HepG2 (cell line): ENCODE measurements around the gene CNNM2. TPM values are rescaled to one million over a fixed set of nuclear protein-coding genes. Genes with fewer than 3 reads are reported as not detected.

Source experiments
- ATF7-NPFF ChIP-seq: sonication (generic); formaldehyde crosslinking; IDR thresholded peaks from 2 replicates; pipeline ENCODE4 v1.8.1; 2023; ENCODE audit warnings: mild to moderate bottlenecking, low read depth, missing genetic modification reagents, moderate library complexity
- CEBPG ChIP-seq: IDR thresholded peaks from 2 replicates; pipeline ENCODE4 v1.6.1; 2016
- DPF2 ChIP-seq: sonication (generic); formaldehyde crosslinking; IDR thresholded peaks from 2 replicates; pipeline ENCODE4 v1.4.0; 2020; ENCODE audit warnings: mild to moderate bottlenecking, low read depth, missing genetic modification reagents, borderline replicate concordance
- EHMT2 ChIP-seq: fragments of 200-600 bp; sonication (generic); IDR thresholded peaks from 2 replicates; pipeline ENCODE4 v1.7.0; 2017; ENCODE audit warnings: antibody characterized with exemption, low read depth, low read length, borderline replicate concordance
- GATAD2A ChIP-seq: IDR thresholded peaks from 2 replicates; pipeline ENCODE4 v1.6.1; 2016
- GPN1 ChIP-seq: sonication (generic); formaldehyde crosslinking; IDR thresholded peaks from 2 replicates; pipeline ENCODE4 v1.5.1; 2020; ENCODE audit warnings: missing genetic modification reagents, borderline replicate concordance
- HHEX ChIP-seq: IDR thresholded peaks from 2 replicates; pipeline ENCODE4 v1.6.1; 2016; ENCODE audit warnings: control low read depth
- KAT8 ChIP-seq: IDR thresholded peaks from 2 replicates; pipeline ENCODE4 v1.6.1; 2016; ENCODE audit warnings: missing genetic modification reagents, missing compliant biosample characterization
- KDM2A ChIP-seq: sonication (generic); formaldehyde crosslinking; IDR thresholded peaks from 2 replicates; pipeline ENCODE4 v1.4.0; 2020; ENCODE audit warnings: low read depth, missing genetic modification reagents, borderline replicate concordance
- KLF13 ChIP-seq: sonication (generic); formaldehyde crosslinking; IDR thresholded peaks from 2 replicates; pipeline ENCODE4 v1.4.0; 2020; ENCODE audit warnings: mild to moderate bottlenecking, missing genetic modification reagents
- KLF9 ChIP-seq: IDR thresholded peaks from 2 replicates; pipeline ENCODE4 v1.6.1; 2016; ENCODE audit warnings: low read depth
- NCOA2 ChIP-seq: sonication (generic); formaldehyde crosslinking; IDR thresholded peaks from 2 replicates; pipeline ENCODE4 v1.8.0; 2022; ENCODE audit warnings: inconsistent platforms
- NRL ChIP-seq: sonication (generic); formaldehyde crosslinking; IDR thresholded peaks from 2 replicates; pipeline ENCODE4 v1.5.0; 2020; ENCODE audit warnings: missing genetic modification reagents, mild to moderate bottlenecking, moderate library complexity, borderline replicate concordance
- ONECUT2 ChIP-seq: sonication (generic); formaldehyde crosslinking; IDR thresholded peaks from 2 replicates; pipeline ENCODE4 v1.4.0; 2020; ENCODE audit warnings: missing genetic modification reagents
- PHF21A ChIP-seq: sonication (generic); formaldehyde crosslinking; IDR thresholded peaks from 2 replicates; pipeline ENCODE4 v1.5.0; 2020; ENCODE audit warnings: mild to moderate bottlenecking, missing genetic modification reagents
- SP4 ChIP-seq: sonication (generic); formaldehyde crosslinking; IDR thresholded peaks from 2 replicates; pipeline ENCODE4 v1.8.1; 2023; ENCODE audit warnings: mild to moderate bottlenecking, missing genetic modification reagents
- TBX2 ChIP-seq: sonication (generic); formaldehyde crosslinking; IDR thresholded peaks from 2 replicates; pipeline ENCODE4 v1.5.0; 2020; ENCODE audit warnings: missing genetic modification reagents, mild to moderate bottlenecking, borderline replicate concordance
- ZMAT3 ChIP-seq: sonication (generic); formaldehyde crosslinking; conservative IDR thresholded peaks from 2 replicates; pipeline ENCODE4 v1.7.0; 2021; ENCODE audit warnings: missing genetic modification reagents
- ZNF18 ChIP-seq: sonication (generic); formaldehyde crosslinking; IDR thresholded peaks from 2 replicates; pipeline ENCODE4 v1.8.0; 2022; ENCODE audit warnings: mild to moderate bottlenecking, missing genetic modification reagents; ENCODE audit not compliant: insufficient replicate concordance
- polyA plus RNA-seq, 8 experiments: library from polyadenylated mRNA; depleted of rRNA in 3 of 8; stranded (reverse) in 7 of 8; unstranded in 1 of 8; fragments of >200 nt; fragmentation: Illumina TruSeq in 4 of 8; extraction: Trizol in 4 of 8; gene quantifications; 2 replicates each; pipeline versions ENCODE4 v1.2.1 to v1.2.3, GENCODE V29; 2011 to 2016; ENCODE audit warnings: low read depth in 4 of 8, missing spikeins in 1 of 8, mixed read lengths in 1 of 8; ENCODE audit not compliant: insufficient read depth in 1 of 8
- total RNA-seq, 5 experiments: library from RNA; depleted of rRNA; stranded (reverse); fragments of >200 nt; fragmentation: Illumina TruSeq; extraction: Trizol; gene quantifications; 2 replicates each; pipeline ENCODE4 v1.2.3, GENCODE V29; 2016; ENCODE audit warnings: low read depth in 1 of 5
- TF ChIP-seq, protein P1 (sequence below): IDR thresholded peaks from 2 replicates; pipeline ENCODE4 v1.6.1; 2016
- TF ChIP-seq, protein P2 (sequence below), 2 experiments: sonication (generic) in 1 of 2; formaldehyde crosslinking in 1 of 2; IDR thresholded peaks; 2 replicates each; pipeline versions ENCODE4 v1.4.0 to v1.6.1; 2016 to 2020; ENCODE audit warnings: borderline replicate concordance in 1 of 2, low read depth in 1 of 2, mild to moderate bottlenecking in 1 of 2, missing genetic modification reagents in 1 of 2
- TF ChIP-seq, protein P3 (sequence below): sonication (generic); formaldehyde crosslinking; IDR thresholded peaks from 2 replicates; pipeline ENCODE4 v1.4.0; 2020; ENCODE audit warnings: mild to moderate bottlenecking, low read depth, missing genetic modification reagents
- TF ChIP-seq, protein P4 (sequence below): sonication (generic); formaldehyde crosslinking; conservative IDR thresholded peaks from 2 replicates; pipeline ENCODE4 v1.4.0; 2020; ENCODE audit warnings: missing genetic modification reagents
- TF ChIP-seq, protein P5 (sequence below): IDR thresholded peaks from 2 replicates; pipeline ENCODE4 v1.6.1; 2016; ENCODE audit warnings: mild to moderate bottlenecking, missing biosample characterization, missing genetic modification reagents

The CNNM2 gene
- total and polyA plus RNA-seq, 2 of the 13 experiments (the other 11 are each of a cell fraction or from before 2014, with no cell fraction given) = 7.1 to 9.0 TPM

DNA sequence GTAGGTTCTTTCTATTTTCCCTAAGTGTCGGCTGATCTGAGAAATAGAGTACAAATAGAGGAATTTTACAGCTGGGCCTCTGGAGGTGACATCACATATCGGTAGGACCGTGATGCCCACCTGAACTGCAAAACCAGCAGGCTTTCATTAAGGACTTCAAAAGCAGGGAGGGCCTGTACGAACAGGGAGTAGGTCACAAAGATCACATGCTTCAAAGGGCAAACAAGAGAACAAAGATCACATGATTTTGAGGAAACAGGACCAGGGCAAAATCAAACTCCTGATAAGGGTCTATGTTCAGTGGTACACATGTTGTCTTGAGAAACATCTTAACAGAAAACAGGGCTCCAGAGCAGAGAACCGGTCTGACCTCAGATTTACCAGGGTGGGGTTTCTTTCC is 88.9 kb downstream of the CNNM2 start (continued):
- TF ChIP-seq, protein P1, sequence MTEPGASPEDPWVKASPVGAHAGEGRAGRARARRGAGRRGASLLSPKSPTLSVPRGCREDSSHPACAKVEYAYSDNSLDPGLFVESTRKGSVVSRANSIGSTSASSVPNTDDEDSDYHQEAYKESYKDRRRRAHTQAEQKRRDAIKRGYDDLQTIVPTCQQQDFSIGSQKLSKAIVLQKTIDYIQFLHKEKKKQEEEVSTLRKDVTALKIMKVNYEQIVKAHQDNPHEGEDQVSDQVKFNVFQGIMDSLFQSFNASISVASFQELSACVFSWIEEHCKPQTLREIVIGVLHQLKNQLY (CRISPR knock-in tag) = 0 out of 2 replicates have a peak, but pooled peaks have one; percentile 21
- TF ChIP-seq SP4 (CRISPR knock-in tag) (no peak), ZNF18 (CRISPR knock-in tag) (no peak), KLF9 (CRISPR knock-in tag) (no peak), ZMAT3 (no peak), GATAD2A (CRISPR knock-in tag) (peak; percentile 54; the same call in 1 of the 2 replicates), PHF21A (CRISPR knock-in tag) (no peak), NRL (no peak), DPF2 (no peak), KDM2A (CRISPR knock-in tag) (no peak), ONECUT2 (no peak), KAT8 (CRISPR knock-in tag) (no peak), GPN1 (no peak), KLF13 (CRISPR knock-in tag) (no peak), NCOA2 (CRISPR knock-in tag) (peak; percentile 67), TBX2 (CRISPR knock-in tag) (no peak), CEBPG (CRISPR knock-in tag) (no peak), ATF7-NPFF (CRISPR knock-in tag) (no peak), EHMT2 (no peak), HHEX (CRISPR knock-in tag) (no peak)
- TF ChIP-seq, protein P2, sequence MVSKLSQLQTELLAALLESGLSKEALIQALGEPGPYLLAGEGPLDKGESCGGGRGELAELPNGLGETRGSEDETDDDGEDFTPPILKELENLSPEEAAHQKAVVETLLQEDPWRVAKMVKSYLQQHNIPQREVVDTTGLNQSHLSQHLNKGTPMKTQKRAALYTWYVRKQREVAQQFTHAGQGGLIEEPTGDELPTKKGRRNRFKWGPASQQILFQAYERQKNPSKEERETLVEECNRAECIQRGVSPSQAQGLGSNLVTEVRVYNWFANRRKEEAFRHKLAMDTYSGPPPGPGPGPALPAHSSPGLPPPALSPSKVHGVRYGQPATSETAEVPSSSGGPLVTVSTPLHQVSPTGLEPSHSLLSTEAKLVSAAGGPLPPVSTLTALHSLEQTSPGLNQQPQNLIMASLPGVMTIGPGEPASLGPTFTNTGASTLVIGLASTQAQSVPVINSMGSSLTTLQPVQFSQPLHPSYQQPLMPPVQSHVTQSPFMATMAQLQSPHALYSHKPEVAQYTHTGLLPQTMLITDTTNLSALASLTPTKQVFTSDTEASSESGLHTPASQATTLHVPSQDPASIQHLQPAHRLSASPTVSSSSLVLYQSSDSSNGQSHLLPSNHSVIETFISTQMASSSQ (IDR thresholded peaks at IDR 0.05; ENCODE audit: low read depth) = no peak
- TF ChIP-seq, protein P2 (CRISPR knock-in tag; IDR thresholded peaks at IDR 0.05; ENCODE audit: borderline replicate concordance) = no peak
- TF ChIP-seq, protein P3, sequence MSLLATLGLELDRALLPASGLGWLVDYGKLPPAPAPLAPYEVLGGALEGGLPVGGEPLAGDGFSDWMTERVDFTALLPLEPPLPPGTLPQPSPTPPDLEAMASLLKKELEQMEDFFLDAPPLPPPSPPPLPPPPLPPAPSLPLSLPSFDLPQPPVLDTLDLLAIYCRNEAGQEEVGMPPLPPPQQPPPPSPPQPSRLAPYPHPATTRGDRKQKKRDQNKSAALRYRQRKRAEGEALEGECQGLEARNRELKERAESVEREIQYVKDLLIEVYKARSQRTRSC (CRISPR knock-in tag) = no peak
- TF ChIP-seq, protein P4, sequence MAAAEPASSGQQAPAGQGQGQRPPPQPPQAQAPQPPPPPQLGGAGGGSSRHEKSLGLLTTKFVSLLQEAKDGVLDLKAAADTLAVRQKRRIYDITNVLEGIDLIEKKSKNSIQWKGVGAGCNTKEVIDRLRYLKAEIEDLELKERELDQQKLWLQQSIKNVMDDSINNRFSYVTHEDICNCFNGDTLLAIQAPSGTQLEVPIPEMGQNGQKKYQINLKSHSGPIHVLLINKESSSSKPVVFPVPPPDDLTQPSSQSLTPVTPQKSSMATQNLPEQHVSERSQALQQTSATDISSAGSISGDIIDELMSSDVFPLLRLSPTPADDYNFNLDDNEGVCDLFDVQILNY (CRISPR knock-in tag) = no peak
- TF ChIP-seq, protein P5, sequence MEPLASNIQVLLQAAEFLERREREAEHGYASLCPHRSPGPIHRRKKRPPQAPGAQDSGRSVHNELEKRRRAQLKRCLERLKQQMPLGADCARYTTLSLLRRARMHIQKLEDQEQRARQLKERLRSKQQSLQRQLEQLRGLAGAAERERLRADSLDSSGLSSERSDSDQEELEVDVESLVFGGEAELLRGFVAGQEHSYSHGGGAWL (CRISPR knock-in tag) = no peak
